ENCODE measurements around the gene APLP2.

APLP2 gene

DNA sequence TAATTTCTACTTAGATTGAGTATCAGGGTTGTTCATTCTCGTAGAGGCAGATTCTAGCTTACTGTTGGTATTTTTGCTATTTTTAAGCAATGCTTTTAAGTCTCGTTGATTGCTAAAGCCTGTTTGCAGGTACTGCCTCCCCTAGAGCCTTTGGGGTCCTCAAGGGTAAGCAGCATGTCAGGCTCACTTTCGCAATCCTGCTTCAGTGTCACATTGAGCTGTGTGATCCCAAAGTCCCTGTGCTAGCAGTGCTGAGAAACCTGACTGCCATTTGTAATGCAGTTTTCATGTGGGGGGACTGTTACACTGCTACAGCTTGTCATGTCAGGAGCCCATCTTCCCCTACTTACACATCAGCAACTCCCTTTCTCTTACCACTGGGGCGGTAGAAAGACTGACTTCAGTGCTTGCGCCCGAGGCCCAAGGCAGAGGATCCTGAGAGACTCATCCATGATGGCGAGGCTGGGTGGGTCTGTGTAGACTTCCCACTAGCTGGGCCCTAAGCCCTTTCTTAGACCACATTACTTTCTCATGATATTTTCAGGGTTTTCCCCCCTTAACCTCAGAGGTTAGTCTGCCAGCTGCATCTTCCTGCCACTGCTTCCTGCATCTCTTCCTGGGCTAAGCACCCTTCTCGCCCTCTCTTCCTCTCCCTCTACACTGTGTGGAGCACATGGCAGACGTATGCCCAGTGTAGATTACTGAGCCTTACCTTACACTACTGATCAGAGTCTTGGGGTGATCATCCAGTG, 49.1 kb downstream of the APLP2 start:
- DNase-seq (ENCODE audit: low spot score), result peak; percentile 37
- in situ Hi-C loops (cut with MboI; ENCODE audit: low pct_unique_long_range_greater_than_20kb, low sequenced_read_pairs, unreplicated experiment), result no loop called here
- TF ChIP-seq CTCF (IDR thresholded peaks at IDR 0.05; ENCODE audit: extremely low read depth, insufficient read depth, missing control alignments), result no peak

DNA sequence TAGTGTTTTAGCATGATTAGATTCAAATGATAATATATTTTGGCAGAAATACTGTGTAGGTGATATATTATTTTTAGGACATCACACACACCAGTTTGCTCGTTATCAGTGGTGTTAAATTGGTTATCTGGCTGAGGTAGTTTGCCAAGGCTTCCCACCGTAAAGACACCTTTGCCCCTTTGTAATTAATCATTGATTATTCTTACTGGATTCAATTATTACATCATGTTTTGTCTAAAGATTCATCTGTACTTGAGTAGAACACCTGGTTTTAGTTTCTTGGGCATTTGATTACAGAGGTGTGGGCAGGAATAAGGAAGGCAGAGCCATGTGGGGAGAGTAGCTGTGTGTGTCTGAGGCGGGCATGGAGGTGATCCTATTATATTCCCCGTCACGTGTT, 50.4 kb downstream of the APLP2 start:
- no peak for TF ChIP-seq CTCF (IDR thresholded peaks at IDR 0.05; ENCODE audit: extremely low read depth, insufficient read depth, missing control alignments)
- DNase-seq (ENCODE audit: low spot score), result no peak
- in situ Hi-C loops (cut with MboI; ENCODE audit: low pct_unique_long_range_greater_than_20kb, low sequenced_read_pairs, unreplicated experiment), result no loop called here

- in situ Hi-C loops (cut with MboI; ENCODE audit: low pct_unique_long_range_greater_than_20kb, low sequenced_read_pairs, unreplicated experiment), result no loop called here
- no peak for DNase-seq (ENCODE audit: low spot score)
- no peak for TF ChIP-seq CTCF (IDR thresholded peaks at IDR 0.05; ENCODE audit: extremely low read depth, insufficient read depth, missing control alignments)
Measured at GRCh38 chr11:130121445-130121978, 51.8 kb downstream of the APLP2 start.

- TF ChIP-seq CTCF (IDR thresholded peaks at IDR 0.05; ENCODE audit: extremely low read depth, insufficient read depth, missing control alignments), result no peak
- in situ Hi-C loops (cut with MboI; ENCODE audit: low pct_unique_long_range_greater_than_20kb, low sequenced_read_pairs, unreplicated experiment), result no loop called here
- DNase-seq (ENCODE audit: low spot score), result no peak
Measured at GRCh38 chr11:130122141-130122575, 52.5 kb downstream of the APLP2 start.

GRCh38 chr11:130123414-130124040, 53.8 kb downstream of the APLP2 start:
- no peak for DNase-seq (ENCODE audit: low spot score)
- in situ Hi-C loops (cut with MboI; ENCODE audit: low pct_unique_long_range_greater_than_20kb, low sequenced_read_pairs, unreplicated experiment), result no loop called here
- TF ChIP-seq CTCF (IDR thresholded peaks at IDR 0.05; ENCODE audit: extremely low read depth, insufficient read depth, missing control alignments), result no peak

GRCh38 chr11:130124096-130124495, 54.4 kb downstream of the APLP2 start:
- in situ Hi-C loops (cut with MboI; ENCODE audit: low pct_unique_long_range_greater_than_20kb, low sequenced_read_pairs, unreplicated experiment), result no loop called here
- no peak for DNase-seq (ENCODE audit: low spot score)
- TF ChIP-seq CTCF (IDR thresholded peaks at IDR 0.05; ENCODE audit: extremely low read depth, insufficient read depth, missing control alignments), result no peak

All from GM13977 (cell line).